ENCODE results near the gene VSTM1.
"Not testable (repeated sequence)": the region's sequence is repeated elsewhere in the genome, so short reads cannot be mapped to it uniquely, and the experiment has no call there.

GRCh38 chr19:54099903-54100255 is 36.2 kb upstream of the VSTM1 start:
- not testable (repeated sequence) for TF ChIP-seq CTCF (IDR thresholded peaks at IDR 0.05; ENCODE audit: low read depth, low read length, missing input control); REST (IDR thresholded peaks at IDR 0.05)
- TF ChIP-seq, protein P1, sequence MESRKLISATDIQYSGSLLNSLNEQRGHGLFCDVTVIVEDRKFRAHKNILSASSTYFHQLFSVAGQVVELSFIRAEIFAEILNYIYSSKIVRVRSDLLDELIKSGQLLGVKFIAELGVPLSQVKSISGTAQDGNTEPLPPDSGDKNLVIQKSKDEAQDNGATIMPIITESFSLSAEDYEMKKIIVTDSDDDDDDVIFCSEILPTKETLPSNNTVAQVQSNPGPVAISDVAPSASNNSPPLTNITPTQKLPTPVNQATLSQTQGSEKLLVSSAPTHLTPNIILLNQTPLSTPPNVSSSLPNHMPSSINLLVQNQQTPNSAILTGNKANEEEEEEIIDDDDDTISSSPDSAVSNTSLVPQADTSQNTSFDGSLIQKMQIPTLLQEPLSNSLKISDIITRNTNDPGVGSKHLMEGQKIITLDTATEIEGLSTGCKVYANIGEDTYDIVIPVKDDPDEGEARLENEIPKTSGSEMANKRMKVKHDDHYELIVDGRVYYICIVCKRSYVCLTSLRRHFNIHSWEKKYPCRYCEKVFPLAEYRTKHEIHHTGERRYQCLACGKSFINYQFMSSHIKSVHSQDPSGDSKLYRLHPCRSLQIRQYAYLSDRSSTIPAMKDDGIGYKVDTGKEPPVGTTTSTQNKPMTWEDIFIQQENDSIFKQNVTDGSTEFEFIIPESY (IDR thresholded peaks at IDR 0.05), result not testable (repeated sequence)
